ENCODE results near the gene GJA9.

- TF ChIP-seq, protein P1, sequence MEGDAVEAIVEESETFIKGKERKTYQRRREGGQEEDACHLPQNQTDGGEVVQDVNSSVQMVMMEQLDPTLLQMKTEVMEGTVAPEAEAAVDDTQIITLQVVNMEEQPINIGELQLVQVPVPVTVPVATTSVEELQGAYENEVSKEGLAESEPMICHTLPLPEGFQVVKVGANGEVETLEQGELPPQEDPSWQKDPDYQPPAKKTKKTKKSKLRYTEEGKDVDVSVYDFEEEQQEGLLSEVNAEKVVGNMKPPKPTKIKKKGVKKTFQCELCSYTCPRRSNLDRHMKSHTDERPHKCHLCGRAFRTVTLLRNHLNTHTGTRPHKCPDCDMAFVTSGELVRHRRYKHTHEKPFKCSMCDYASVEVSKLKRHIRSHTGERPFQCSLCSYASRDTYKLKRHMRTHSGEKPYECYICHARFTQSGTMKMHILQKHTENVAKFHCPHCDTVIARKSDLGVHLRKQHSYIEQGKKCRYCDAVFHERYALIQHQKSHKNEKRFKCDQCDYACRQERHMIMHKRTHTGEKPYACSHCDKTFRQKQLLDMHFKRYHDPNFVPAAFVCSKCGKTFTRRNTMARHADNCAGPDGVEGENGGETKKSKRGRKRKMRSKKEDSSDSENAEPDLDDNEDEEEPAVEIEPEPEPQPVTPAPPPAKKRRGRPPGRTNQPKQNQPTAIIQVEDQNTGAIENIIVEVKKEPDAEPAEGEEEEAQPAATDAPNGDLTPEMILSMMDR (IDR thresholded peaks at IDR 0.05) = no peak
- TF ChIP-seq EP300 (IDR thresholded peaks at IDR 0.05) = no peak
- TF ChIP-seq POLR2A (IDR thresholded peaks at IDR 0.05) = no peak
Measured at GRCh38 chr1:38917772-38918171, 36.4 kb upstream of the GJA9 start.
